GM19035 (cell line): Measurements from ENCODE around the gene MYO18B.

ENCODE experiments used
- ATAC-seq: cut with Tn5 transposase; IDR thresholded peaks from one replicate; pipeline ENCODE4 v1.9.1; 2021; ENCODE audit not compliant: unreplicated experiment

MYO18B gene

GRCh38 chr22:25772288-25772687, 30.3 kb downstream of the MYO18B start:
- no peak for ATAC-seq

GRCh38 chr22:25774575-25775026, 32.6 kb downstream of the MYO18B start:
- no peak for ATAC-seq

- no peak for ATAC-seq
Measured at GRCh38 chr22:25775531-25775930, 33.5 kb downstream of the MYO18B start.

GRCh38 chr22:25777411-25777810, 35.4 kb downstream of the MYO18B start:
- ATAC-seq = no peak

GRCh38 chr22:25777870-25778269, 35.9 kb downstream of the MYO18B start:
- no peak for ATAC-seq

GRCh38 chr22:25779426-25779825, 37.4 kb downstream of the MYO18B start:
- no peak for ATAC-seq

GRCh38 chr22:25779890-25780289, 37.9 kb downstream of the MYO18B start:
- ATAC-seq = no peak

GRCh38 chr22:25780673-25781072, 38.7 kb downstream of the MYO18B start:
- no peak for ATAC-seq

GRCh38 chr22:25781801-25782200, 39.8 kb downstream of the MYO18B start:
- ATAC-seq = no peak

GRCh38 chr22:25782831-25783230, 40.8 kb downstream of the MYO18B start:
- ATAC-seq = no peak

- no peak for ATAC-seq
Measured at GRCh38 chr22:25783856-25784255, 41.9 kb downstream of the MYO18B start.

GRCh38 chr22:25786165-25786564, 44.2 kb downstream of the MYO18B start:
- ATAC-seq = no peak

- no peak for ATAC-seq
Measured at GRCh38 chr22:25791556-25791955, 49.6 kb downstream of the MYO18B start.

GRCh38 chr22:25795478-25795877, 53.5 kb downstream of the MYO18B start:
- no peak for ATAC-seq

- ATAC-seq = no peak
Measured at GRCh38 chr22:25797498-25798290, 55.7 kb downstream of the MYO18B start.

GRCh38 chr22:25800766-25801165, 58.8 kb downstream of the MYO18B start:
- ATAC-seq = no peak

- no peak for ATAC-seq
Measured at GRCh38 chr22:25802018-25802417, 60.0 kb downstream of the MYO18B start.

GRCh38 chr22:25804676-25805075, 62.7 kb downstream of the MYO18B start:
- no peak for ATAC-seq

- no peak for ATAC-seq
Measured at GRCh38 chr22:25806579-25806978, 64.6 kb downstream of the MYO18B start.

GRCh38 chr22:25814685-25815084, 72.7 kb downstream of the MYO18B start:
- ATAC-seq = no peak

- ATAC-seq = no peak
Measured at GRCh38 chr22:25815561-25815960, 73.6 kb downstream of the MYO18B start.

- no peak for ATAC-seq
Measured at GRCh38 chr22:25816522-25817059, 74.6 kb downstream of the MYO18B start.
